CD4-positive, alpha-beta T cell (primary cell): ENCODE results near the gene XPO1. TPM values are rescaled to one million over a fixed set of nuclear protein-coding genes. Genes with fewer than 3 reads are reported as not detected.
"Not testable (repeated sequence)": the region's sequence is repeated elsewhere in the genome, so short reads cannot be mapped to it uniquely, and the experiment has no call there.

Experiments used
- ATAC-seq: fragments of 200-7000 bp; cut with Tn5 transposase; one replicate; pipeline ENCODE4 v1.10.0; 2022; ENCODE audit warnings: mild to moderate bottlenecking; ENCODE audit not compliant: poor library complexity
- CTCF ChIA-PET: fragments of 350-600 bp; sonication (Branson Sonifier 250); formaldehyde crosslinking; loops from one replicate; lab custom pipeline; 2021; ENCODE audit warnings: antibody characterized with exemption, inconsistent platforms; lab: Charles Lee
- POLR2A ChIA-PET: fragments of 350-600 bp; sonication (Branson Sonifier 250); formaldehyde crosslinking; loops from one replicate; lab custom pipeline; 2021; ENCODE audit warnings: antibody characterized with exemption, inconsistent platforms; lab: Charles Lee
- DNase-seq, 14 experiments: peaks; one replicate each; pipeline ENCODE4 v3.0.0-alpha.2; 2013 to 2020; ENCODE audit warnings: mixed read lengths in 2 of 14
- H3K27ac ChIP-seq, 2 donors: one replicate each; pipeline versions ENCODE4 v1.5.1 to v1.7.0; 2013; ENCODE audit warnings: low read length in 2 of 2, low read depth in 1 of 2, mild to moderate bottlenecking in 1 of 2
- H3K27me3 ChIP-seq, 2 experiments: 1 replicate in 1 of 2; 2 replicates in 1 of 2; pipeline versions ENCODE4 v1.6.1 to v1.7.0; 2013; ENCODE audit warnings: low read length in 2 of 2, control low read depth in 1 of 2, mild to moderate bottlenecking in 1 of 2, moderate library complexity in 1 of 2; ENCODE audit not compliant: insufficient read depth in 2 of 2, control insufficient read depth in 1 of 2
- H3K36me3 ChIP-seq: one replicate; pipeline ENCODE4 v1.6.1; 2013; ENCODE audit warnings: low read length, control low read depth; ENCODE audit not compliant: insufficient read depth
- H3K4me1 ChIP-seq: one replicate; pipeline ENCODE4 v1.6.1; 2013; ENCODE audit warnings: low read length, control low read depth; ENCODE audit not compliant: insufficient read depth
- H3K4me3 ChIP-seq: one replicate; pipeline ENCODE4 v1.5.1; 2013; ENCODE audit warnings: mild to moderate bottlenecking, low read length, moderate library complexity
- H3K9me3 ChIP-seq, 2 experiments: 1 replicate in 1 of 2; 2 replicates in 1 of 2; pipeline versions ENCODE4 v1.6.1 to v1.7.0; 2013; ENCODE audit warnings: low read length in 2 of 2, mild to moderate bottlenecking in 2 of 2, control low read depth in 1 of 2, moderate library complexity in 1 of 2; ENCODE audit not compliant: control insufficient read depth in 1 of 2, insufficient read depth in 1 of 2
- H3K27ac Mint-ChIP-seq: one replicate; pipeline ENCODE4 v1.8.0; 2020; ENCODE audit warnings: mixed read lengths
- H3K27me3 Mint-ChIP-seq: one replicate; pipeline ENCODE4 v1.8.0; 2021; ENCODE audit warnings: mixed read lengths
- H3K36me3 Mint-ChIP-seq: one replicate; pipeline ENCODE4 v1.8.0; 2021; ENCODE audit warnings: low read depth, mixed read lengths
- H3K4me1 Mint-ChIP-seq: one replicate; pipeline ENCODE4 v1.8.0; 2021; ENCODE audit warnings: low read depth, mixed read lengths
- H3K4me3 Mint-ChIP-seq: one replicate; pipeline ENCODE4 v1.8.0; 2020; ENCODE audit warnings: mild to moderate bottlenecking, mixed read lengths
- H3K9me3 Mint-ChIP-seq: one replicate; pipeline ENCODE4 v1.8.0; 2020; ENCODE audit warnings: mixed read lengths
- CTCF ChIP-seq: fragments of 200-600 bp; IDR thresholded peaks from one replicate; pipeline ENCODE4 v1.8.0; 2022; ENCODE audit warnings: antibody characterized with exemption, mild to moderate bottlenecking
- intact Hi-C, 2 experiments: fragments of 100-400 bp; cut with DNase I in 1 of 2; cut with micrococcal nuclease in 1 of 2; formaldehyde crosslinking; loops; one replicate each; pipeline versions ENCODE4 v1.15.1 to v1.9.0; 2023 to 2025; cut with DNase I, micrococcal nuclease
- total RNA-seq, 174 experiments: library from RNA in 2 of 174; stranded (reverse) in 2 of 174; gene quantifications; one replicate each; pipeline ENCODE4 v1.2.3 and lab custom pipeline; 2021 to 2026

Gene XPO1
- total RNA-seq, 2 experiments from 2014 or later = 111 to 118 TPM

GRCh38 chr2:61492476-61492875, 45.7 kb downstream of the XPO1 start:
- H3K36me3 ChIP-seq = peaks cover 96% of the 10 kb centered on the region
- TF ChIP-seq CTCF = no peak
- H3K9me3 Mint-ChIP-seq = no peaks in the 10 kb centered on the region
- DNase-seq (no peak), ATAC-seq (no peak)
- H3K27me3 ChIP-seq = no peaks in the 10 kb centered on the region
- no peaks in the 10 kb centered on the region for H3K9me3 ChIP-seq
- no peaks in the 10 kb centered on the region for H3K27me3 Mint-ChIP-seq
- no peak overlapping the region for H3K4me3 Mint-ChIP-seq
- ChIA-PET POLR2A (interaction anchor here (2.5 kb wide), 1 partner anchor 46 kb away, joined by 16 read pairs; the partner anchor contains the start of gene XPO1), CTCF (interaction anchor here (0.7 to 1.1 kb wide), 2 partner anchors 10 to 66 kb away, joined by 3 read pairs; no protein-coding TSS in a partner anchor)
- H3K27ac Mint-ChIP-seq = peak overlapping the region; percentile 79
- H3K4me3 ChIP-seq = no peak overlapping the region
- peaks cover 89% of the 10 kb centered on the region for H3K36me3 Mint-ChIP-seq
- H3K4me1 Mint-ChIP-seq = peaks cover 32% of the 10 kb centered on the region
- no peak overlapping the region for H3K27ac ChIP-seq
- intact Hi-C loops = loop anchor here in 1 of 2 experiments (5.0 kb wide), 1 partner anchor 65 kb away; no protein-coding TSS in a partner anchor
- H3K4me1 ChIP-seq = peaks cover 10% of the 10 kb centered on the region

- H3K4me3 ChIP-seq = no peak overlapping the region
- H3K27ac ChIP-seq = no peak overlapping the region
- Mint-ChIP-seq H3K27ac (no peak overlapping the region), H3K9me3 (no peaks in the 10 kb centered on the region), H3K36me3 (peaks cover 92% of the 10 kb centered on the region), H3K4me3 (no peak overlapping the region), H3K27me3 (no peaks in the 10 kb centered on the region), H3K4me1 (no peaks in the 10 kb centered on the region)
- DNase-seq (no peak), ATAC-seq (no peak)
- peaks cover 89% of the 10 kb centered on the region for H3K36me3 ChIP-seq
- H3K9me3 ChIP-seq = no peaks in the 10 kb centered on the region
- H3K4me1 ChIP-seq = no peaks in the 10 kb centered on the region
- H3K27me3 ChIP-seq = no peaks in the 10 kb centered on the region
- ChIA-PET CTCF (interaction anchor here (0.8 kb wide), 1 partner anchor 74 kb away, joined by 5 read pairs; no protein-coding TSS in a partner anchor), POLR2A (no interaction called here)
- TF ChIP-seq CTCF = no peak
- intact Hi-C loops = loop anchor here in 1 of 2 experiments (5.0 kb wide), 1 partner anchor 58 kb away; no protein-coding TSS in a partner anchor
These were observed 52.9 kb downstream of the XPO1 start for GRCh38 chr2:61485281-61485680.

GRCh38 chr2:61478086-61478485, 60.1 kb downstream of the XPO1 start:
- ChIA-PET POLR2A (no interaction called here), CTCF (interaction anchor here (1.2 to 3.7 kb wide), 2 partner anchors 18 to 52 kb away, joined by 5 to 8 read pairs; no protein-coding TSS in a partner anchor)
- Histone ChIP-seq H3K27me3 (no peaks in the 10 kb centered on the region), H3K4me3 (no peak overlapping the region), H3K27ac (no peak overlapping the region), H3K9me3 (no peaks in the 10 kb centered on the region), H3K36me3 (peaks cover 51% of the 10 kb centered on the region), H3K4me1 (no peaks in the 10 kb centered on the region)
- Mint-ChIP-seq H3K27me3 (no peaks in the 10 kb centered on the region), H3K36me3 (peaks cover 62% of the 10 kb centered on the region), H3K27ac (peak overlapping the region; percentile 55), H3K4me1 (peaks cover 6% of the 10 kb centered on the region), H3K9me3 (no peaks in the 10 kb centered on the region), H3K4me3 (no peak overlapping the region)
- DNase-seq = no peak
- intact Hi-C loops = no loop called here
- no peak for TF ChIP-seq CTCF
- ATAC-seq = no peak

GRCh38 chr2:61476929-61477589, 61.1 kb downstream of the XPO1 start:
- H3K27me3 Mint-ChIP-seq, ATAC-seq, H3K9me3 ChIP-seq, H3K4me1 Mint-ChIP-seq, DNase-seq, H3K27me3 ChIP-seq, H3K9me3 Mint-ChIP-seq, H3K4me3 ChIP-seq, H3K4me3 Mint-ChIP-seq, H3K4me1 ChIP-seq: not testable (repeated sequence)
- peaks cover 40% of the 10 kb centered on the region for H3K36me3 ChIP-seq
- H3K27ac ChIP-seq = peak overlapping the region in 1 of 2 donors; percentile 4
- ChIA-PET POLR2A (interaction anchor here (0.9 kb wide), 1 partner anchor 176 kb away, joined by 6 read pairs; no protein-coding TSS in a partner anchor), CTCF (interaction anchor here (1.2 to 3.7 kb wide), 2 partner anchors 19 to 51 kb away, joined by 5 to 8 read pairs; no protein-coding TSS in a partner anchor)
- Mint-ChIP-seq H3K36me3 (peaks cover 59% of the 10 kb centered on the region), H3K27ac (peak overlapping the region; percentile 55)
- intact Hi-C loops = loop anchor here in 1 of 2 experiments (2.0 kb wide), 1 partner anchor 58 kb away; no protein-coding TSS in a partner anchor
